GM21447 (cell line): Measurements from ENCODE around the gene DUS1L.

Experiments
- ATAC-seq: cut with Tn5 transposase; IDR thresholded peaks from one replicate; pipeline ENCODE4 v1.9.1; 2021; ENCODE audit not compliant: unreplicated experiment

The DUS1L gene

DNA sequence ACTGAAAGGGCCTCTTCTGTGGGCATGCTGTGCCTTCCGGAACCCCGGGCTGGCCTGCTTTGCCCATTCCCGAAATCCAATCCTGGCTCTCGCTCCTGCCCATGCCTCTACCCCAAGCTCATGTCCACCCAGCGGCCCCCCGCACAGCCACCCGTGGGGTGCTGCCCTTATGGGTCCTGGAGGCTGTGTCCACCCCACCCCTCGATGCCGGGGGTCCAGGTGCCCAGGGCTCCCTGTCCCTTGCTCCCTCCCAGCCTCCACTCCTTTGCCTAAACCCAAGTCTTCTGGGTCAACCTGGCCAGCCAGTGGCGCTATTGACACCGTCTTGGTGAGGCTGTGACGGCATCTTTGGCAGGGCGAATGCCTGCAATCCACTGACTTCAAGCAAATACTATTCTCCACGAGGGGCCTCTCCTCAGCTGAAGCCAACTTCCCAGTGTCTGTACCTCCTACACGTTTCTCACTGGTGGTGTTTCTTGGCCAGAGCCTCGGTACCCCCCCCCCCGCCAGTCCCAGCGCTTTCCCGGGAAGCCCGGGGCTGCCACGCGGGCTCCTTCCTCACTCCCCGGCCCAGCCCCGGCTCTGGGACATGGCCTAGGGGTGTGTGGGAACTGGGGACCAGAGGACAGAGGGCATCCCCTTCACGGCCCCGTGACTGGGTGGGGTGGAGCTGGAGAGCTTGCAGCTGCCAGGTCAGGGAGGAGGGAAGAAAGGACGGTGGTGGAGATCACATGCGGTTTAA, 12.2 kb upstream of the DUS1L start:
- no peak for ATAC-seq

DNA sequence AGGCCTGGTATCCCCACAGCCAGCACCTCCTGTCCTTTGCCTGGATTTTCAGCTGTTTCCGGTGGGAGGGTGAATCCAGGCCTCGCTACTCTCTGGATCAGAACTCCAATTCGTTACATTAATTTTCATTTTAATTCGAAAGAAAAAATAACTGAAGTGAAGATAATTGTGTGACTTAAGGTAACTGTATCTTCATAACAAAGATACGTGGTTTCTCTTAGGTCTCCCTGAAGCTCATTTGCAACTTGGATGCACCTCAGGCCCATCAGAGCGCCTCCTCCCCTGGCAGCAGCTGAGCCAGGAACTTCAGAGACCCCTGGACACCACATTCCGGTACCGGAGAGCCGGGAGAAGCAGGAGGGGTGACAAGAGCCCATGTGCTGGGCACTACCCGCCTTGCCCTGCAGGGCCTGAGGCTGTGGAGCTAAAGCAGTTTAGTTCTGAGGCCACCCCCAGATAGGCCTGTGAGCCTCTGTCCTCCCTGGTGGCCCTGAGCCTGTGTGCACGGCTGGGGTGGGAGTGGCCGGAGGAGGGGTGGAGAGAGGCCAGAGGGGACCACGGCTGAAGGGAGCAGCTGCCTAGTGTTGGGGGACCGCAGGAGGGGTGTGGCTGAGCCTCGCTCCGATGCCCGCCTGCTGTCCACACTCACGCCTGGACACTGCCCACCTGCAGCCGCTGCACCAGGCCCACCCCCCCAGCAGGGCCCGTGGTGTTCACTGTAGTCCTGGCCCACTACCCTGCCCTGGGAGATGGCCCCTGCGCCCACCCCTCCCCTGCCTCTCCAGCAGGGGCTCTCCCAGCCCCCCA, 11.4 kb upstream of the DUS1L start:
- no peak for ATAC-seq

DNA sequence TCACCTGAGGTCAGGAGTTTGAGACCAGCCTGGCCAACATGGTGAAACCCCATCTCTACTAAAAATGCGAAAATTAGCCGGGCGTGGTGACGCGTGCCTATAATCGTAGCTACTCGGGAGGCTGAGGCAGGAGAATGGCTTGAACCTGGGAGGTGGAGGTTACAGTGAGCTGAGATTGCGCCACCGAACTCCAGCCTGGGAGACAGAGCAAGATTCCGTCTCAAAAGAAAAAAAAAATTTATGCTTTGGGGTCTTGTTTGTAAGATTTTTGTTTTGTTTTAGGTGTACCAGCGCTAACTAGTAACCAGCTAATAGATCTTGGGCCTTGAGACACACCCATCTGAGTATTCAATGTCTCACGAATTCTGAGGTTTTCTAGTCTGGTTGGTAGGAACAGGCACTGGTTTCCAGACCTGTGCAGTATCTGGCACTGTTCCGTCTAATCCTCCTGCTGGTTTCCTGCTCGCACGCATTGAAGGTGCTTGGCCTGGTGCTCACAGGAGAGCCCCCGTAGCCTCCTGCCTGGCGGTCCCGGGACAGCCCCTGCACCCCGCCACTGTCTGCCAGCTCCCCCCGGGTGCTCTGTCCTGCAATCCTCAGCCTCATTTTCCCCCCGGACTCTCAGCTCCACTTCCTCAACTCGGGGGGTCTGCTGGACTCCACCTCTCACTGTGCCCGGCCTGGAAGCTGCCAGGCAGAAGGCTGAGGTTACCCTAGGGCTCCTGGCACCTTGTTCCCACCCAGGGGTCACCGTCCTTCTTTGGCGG, 10.6 kb upstream of the DUS1L start:
- ATAC-seq = no peak

DNA sequence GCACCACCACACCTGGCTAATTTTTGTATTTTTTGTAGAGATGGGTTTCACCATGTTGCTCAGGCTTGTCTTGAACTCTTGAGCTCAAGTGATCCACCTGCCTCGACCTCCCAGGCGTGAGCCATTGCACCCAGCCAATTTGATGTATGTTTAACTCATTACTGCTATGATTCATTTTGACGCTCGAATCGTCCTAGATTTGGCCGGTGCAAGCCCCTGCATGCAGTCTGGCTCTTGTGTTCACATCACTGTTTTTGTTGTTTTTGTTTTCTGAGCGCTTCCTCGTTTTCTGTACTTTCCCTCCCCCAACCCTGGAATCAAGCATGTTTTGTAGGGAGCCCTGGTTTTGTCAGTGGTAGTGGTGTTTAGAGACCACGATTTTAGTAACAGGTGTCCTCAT, 7.8 kb upstream of the DUS1L start:
- no peak for ATAC-seq

- no peak for ATAC-seq
Observed at GRCh38 chr17:82072827-82073226, 7.2 kb upstream of the DUS1L start.

- ATAC-seq = no peak
Observed at GRCh38 chr17:82070611-82071010, 5.0 kb upstream of the DUS1L start.

DNA sequence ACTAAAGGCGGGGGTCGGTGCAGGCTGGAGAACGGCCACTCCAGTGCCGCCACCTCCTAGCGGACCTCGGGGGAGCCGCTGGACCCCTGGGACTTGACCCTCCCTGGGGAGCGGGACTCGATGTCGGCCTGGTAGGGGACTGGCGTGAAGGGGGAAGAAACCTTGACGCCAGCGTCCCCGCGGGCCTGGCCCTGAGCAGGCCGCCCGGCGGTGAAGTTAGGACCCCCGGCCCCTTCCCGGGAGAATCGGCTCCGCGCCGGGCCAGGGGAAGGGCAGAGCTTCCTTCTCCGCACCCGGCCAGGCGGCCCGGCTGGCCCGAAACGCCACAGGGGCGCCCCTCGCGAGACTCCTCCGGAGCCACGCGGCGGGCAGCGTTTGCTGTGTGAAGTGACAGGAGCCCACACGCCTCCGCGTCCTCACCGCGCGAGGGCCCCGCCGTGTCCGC, 389 bp downstream of the DUS1L start:
- no peak for ATAC-seq

DNA sequence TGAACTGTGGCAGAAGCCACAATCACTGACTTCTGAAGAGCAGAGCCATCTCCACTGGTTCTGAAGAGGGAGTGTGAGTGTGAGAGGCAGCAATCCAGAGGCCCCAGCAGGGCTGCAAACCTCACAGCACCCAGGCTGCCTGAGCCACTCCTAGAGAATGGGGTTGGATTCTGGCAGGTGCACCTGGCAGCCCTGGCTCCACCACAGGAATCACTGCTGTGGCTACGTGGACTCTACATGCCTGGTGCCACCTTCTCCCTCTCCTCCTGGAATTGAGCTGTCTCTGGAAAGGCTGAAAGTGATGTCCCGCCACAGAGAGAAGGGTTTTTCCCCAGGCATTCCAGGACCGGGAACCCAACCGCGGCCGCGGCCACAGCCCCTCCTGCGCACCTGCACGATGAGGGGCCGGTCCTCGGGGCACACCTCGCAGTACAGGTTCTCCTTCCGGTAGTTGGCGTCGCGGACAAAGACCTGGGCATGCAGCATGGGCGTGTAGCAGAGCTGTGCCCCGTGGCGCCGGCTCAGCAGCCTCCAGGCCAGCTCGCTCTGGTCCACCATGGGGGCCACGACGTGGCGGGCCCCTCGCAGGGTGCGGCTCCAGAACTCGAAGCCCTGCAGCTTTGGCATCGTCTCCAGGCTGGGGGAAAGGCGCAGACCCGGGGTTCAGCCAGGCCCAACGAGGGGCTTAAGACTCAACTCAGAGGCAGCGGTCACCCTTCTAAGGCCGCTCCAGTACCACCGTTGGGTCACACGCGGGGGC, 991 bp downstream of the DUS1L start:
- no peak for ATAC-seq

- no peak for ATAC-seq
Observed at GRCh38 chr17:82063424-82064415, 1.9 kb downstream of the DUS1L start.

DNA sequence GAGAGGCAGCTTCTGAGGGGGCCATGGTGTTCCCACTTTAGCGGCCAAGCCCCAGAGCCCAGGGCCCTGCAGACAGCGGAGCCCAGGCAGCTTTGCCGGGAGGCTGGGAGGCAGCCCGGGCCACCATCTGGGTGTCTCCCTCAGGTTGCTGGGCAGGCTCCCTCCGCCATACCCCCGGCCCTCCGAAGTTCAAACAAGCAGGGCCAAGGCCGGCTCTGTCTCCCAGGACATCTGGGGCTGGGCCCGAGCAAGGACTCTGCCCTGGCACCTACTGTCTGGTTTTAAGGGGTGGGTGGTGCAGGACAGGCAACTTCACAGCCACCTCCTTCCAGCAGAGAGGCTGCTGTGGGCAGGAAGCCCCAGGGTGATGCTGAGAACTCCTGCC, 2.6 kb downstream of the DUS1L start:
- ATAC-seq = no peak

DNA sequence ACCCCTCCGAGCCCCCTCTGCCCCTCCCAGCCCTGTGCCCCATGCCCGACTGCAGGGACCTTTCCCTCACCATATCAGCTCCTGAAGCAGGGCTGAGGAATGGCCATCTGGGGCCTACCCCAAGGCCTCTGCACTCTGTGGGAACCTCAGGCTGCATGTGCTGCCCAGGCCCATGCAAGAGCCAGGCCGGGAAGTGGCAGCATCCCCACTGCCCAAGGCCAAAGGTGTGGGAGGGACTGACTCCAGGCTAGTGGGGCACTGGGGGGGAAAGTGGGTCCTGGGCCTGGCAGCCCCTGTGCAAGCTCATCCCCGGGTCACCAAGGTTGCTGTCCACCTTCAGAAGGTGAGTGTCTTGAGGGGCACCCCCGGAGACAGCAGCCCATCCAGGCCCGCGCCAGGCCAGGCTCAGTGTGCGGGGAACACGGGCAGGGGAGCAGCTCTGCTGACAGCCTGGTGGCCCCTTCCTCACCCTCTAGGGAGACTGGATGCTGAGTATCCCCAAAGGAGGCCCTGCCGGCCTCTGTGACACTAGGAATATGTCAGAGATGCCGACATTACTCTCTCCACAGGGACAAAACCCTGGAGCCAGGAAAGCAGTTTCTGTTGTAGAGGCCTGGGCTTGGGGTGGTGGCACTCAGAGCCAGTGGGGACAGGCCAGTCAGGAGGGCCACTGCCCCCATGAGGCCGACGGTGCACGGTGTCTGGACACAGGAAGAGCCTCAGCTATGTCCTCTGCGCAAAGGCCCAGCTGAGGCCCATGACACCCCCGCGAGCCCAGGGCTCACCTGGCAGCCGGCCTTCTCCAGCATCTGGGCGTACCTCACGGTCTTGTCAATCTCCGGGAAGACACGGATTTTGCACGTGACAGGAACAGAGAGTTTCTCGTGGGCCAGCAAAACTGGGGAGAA, 3.3 kb downstream of the DUS1L start:
- ATAC-seq = no peak

GRCh38 chr17:82061047-82061925, 4.3 kb downstream of the DUS1L start:
- ATAC-seq = no peak

DNA sequence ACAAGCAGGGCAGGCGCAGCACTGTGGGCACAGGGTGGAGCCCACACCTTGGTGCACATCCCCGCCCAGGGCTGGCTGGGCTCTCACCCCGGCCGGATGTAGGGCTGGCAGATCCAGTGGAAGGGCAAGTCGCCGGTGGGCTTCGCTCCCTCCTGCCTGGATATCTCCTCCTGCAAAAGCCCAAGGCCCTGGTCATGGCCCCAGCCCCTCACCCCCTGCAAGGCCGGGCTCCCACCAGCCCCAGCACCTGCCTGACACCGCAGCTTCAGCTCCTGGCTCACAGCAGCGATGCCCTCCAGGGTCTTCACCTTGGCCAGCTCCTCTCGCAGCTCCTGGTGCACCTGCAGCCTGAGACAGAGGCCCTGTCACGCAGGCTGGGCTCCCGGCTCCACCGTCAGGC, 5.0 kb downstream of the DUS1L start:
- no peak for ATAC-seq

DNA sequence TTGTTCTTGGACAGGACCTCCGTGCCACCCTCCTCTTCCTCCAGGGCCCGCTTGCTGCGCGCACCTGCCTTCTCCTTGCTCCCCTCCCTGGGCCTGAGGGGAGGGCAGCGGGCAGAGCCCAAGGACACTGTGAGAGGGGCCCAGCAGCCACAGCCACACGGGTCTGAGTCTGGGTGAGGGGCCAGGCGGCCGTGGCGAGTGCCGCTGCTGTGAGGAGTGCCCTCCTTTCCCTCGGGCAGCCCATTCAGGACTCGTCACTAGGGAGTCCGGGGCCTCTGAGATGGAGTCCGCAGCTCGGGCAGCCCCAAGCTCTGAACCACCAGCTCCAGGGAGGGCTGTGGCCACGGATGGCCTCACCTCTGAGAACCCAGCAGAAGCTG, 5.6 kb downstream of the DUS1L start:
- no peak for ATAC-seq

- ATAC-seq = no peak
Observed at GRCh38 chr17:82059272-82060000, 6.2 kb downstream of the DUS1L start.

- no peak for ATAC-seq
Observed at GRCh38 chr17:82058855-82059249, 6.8 kb downstream of the DUS1L start.

GRCh38 chr17:82058230-82058854, 7.3 kb downstream of the DUS1L start:
- no peak for ATAC-seq
